ENCODE results near the gene HSD17B7. TPM values are rescaled to one million over a fixed set of nuclear protein-coding genes. Genes with fewer than 3 reads are reported as not detected.

The HSD17B7 gene
- total RNA-seq, 1 experiment from 2014 or later: 55.6 TPM

DNA sequence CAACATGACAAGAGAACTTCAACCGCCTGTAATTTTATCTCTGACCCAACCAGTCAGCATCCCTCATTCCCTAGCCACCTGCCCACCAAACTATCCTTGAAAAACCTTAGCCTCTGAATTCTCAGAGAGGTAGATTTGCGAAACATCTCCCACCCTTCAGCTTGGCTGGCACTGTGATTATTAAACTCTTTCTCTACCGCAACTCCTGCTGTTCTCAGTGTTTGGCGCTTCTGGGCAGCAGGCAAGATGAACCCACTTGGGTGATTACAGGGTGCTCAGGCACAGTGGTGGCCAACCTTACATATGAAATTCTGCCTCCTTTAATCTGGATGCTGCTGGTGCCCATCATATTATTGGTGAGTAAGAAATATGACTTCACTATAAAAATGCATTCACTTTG lies 48.4 kb downstream of the HSD17B7 start:
- DNase-seq (ENCODE audit: low spot score): no peak
- peaks cover 35% of the 10 kb centered on the region for H3K4me1 ChIP-seq (ENCODE audit: insufficient read depth, low read length, poor library complexity, severe bottlenecking)
- BruUV-seq (replicated peaks): no TSS peak
- POLR2A ChIA-PET (ENCODE audit: low non-redundant PET): no interaction called here
- no peak overlapping the region for H3K4me3 ChIP-seq (ENCODE audit: low read depth, low read length, poor library complexity, severe bottlenecking)
- TF ChIP-seq EZH2 (IDR thresholded peaks at IDR 0.05; ENCODE audit: borderline replicate concordance, low read depth, low read length, poor library complexity, severe bottlenecking): no peak
- TF ChIP-seq, protein P1, sequence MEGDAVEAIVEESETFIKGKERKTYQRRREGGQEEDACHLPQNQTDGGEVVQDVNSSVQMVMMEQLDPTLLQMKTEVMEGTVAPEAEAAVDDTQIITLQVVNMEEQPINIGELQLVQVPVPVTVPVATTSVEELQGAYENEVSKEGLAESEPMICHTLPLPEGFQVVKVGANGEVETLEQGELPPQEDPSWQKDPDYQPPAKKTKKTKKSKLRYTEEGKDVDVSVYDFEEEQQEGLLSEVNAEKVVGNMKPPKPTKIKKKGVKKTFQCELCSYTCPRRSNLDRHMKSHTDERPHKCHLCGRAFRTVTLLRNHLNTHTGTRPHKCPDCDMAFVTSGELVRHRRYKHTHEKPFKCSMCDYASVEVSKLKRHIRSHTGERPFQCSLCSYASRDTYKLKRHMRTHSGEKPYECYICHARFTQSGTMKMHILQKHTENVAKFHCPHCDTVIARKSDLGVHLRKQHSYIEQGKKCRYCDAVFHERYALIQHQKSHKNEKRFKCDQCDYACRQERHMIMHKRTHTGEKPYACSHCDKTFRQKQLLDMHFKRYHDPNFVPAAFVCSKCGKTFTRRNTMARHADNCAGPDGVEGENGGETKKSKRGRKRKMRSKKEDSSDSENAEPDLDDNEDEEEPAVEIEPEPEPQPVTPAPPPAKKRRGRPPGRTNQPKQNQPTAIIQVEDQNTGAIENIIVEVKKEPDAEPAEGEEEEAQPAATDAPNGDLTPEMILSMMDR (conservative IDR thresholded peaks at IDR 0.05; ENCODE audit: low read depth, low read length): no peak
- H3K36me3 ChIP-seq (ENCODE audit: insufficient read depth, low read length, poor library complexity, severe bottlenecking): no peaks in the 10 kb centered on the region
- no peaks in the 10 kb centered on the region for H3K27me3 ChIP-seq (replicated peaks; ENCODE audit: insufficient read depth, low read depth, low read length, poor library complexity)
- intact Hi-C loops (cut with micrococcal nuclease; ENCODE audit: unreplicated experiment): loop anchor here (5.0 to 10.0 kb wide), 2 partner anchors 447 to 784 kb away; no protein-coding TSS in a partner anchor
- H3K27ac ChIP-seq (ENCODE audit: low read depth, low read length, poor library complexity, severe bottlenecking): peak overlapping the region; percentile 84
- CTCF ChIA-PET: no interaction called here
- peaks cover 14% of the 10 kb centered on the region for H3K9me3 ChIP-seq (ENCODE audit: low read depth, low read length, poor library complexity, severe bottlenecking)

DNA sequence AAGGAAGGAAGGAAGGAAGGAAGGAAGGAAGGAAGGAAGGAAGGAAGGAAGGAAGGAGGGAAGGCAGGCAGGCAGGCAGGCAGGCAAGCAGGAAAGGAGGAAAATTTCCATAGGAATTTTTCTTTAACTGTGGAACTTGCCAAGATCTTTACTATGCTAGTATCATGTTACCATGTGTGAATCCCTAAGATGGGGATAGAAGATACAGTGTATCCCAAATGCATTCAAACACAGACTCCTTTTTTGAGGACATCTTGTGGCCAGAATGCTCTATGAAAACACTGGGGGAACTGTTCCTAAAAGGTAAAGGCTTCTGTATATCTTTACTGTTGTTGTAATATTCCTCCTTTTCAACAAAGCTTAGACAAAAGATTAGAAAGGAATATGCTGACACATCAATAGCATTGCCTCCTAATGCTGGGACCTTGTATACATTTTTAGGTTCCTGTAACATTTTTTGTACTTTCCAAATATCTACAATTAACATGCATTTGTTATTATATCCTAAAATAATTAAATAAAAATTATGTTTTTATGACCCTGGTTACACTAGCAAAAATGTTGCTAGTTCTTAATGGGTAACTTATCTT lies 49.8 kb downstream of the HSD17B7 start:
- BruUV-seq (replicated peaks): no TSS peak
- intact Hi-C loops (cut with micrococcal nuclease; ENCODE audit: unreplicated experiment): loop anchor here (10.0 kb wide), 1 partner anchor 744 kb away; no protein-coding TSS in a partner anchor
- CTCF ChIA-PET: interaction anchor here (0.7 kb wide), 1 partner anchor 14 kb away, joined by 3 read pairs; no protein-coding TSS in a partner anchor
- no peak for TF ChIP-seq EZH2 (IDR thresholded peaks at IDR 0.05; ENCODE audit: borderline replicate concordance, low read depth, low read length, poor library complexity, severe bottlenecking)
- TF ChIP-seq, protein P1 (conservative IDR thresholded peaks at IDR 0.05; ENCODE audit: low read depth, low read length): peak; percentile 43
- Histone ChIP-seq H3K4me1 (ENCODE audit: insufficient read depth, low read length, poor library complexity, severe bottlenecking) (peaks cover 50% of the 10 kb centered on the region), H3K36me3 (ENCODE audit: insufficient read depth, low read length, poor library complexity, severe bottlenecking) (no peaks in the 10 kb centered on the region), H3K4me3 (ENCODE audit: low read depth, low read length, poor library complexity, severe bottlenecking) (no peak overlapping the region), H3K27me3 (replicated peaks; ENCODE audit: insufficient read depth, low read depth, low read length, poor library complexity) (no peaks in the 10 kb centered on the region), H3K9me3 (ENCODE audit: low read depth, low read length, poor library complexity, severe bottlenecking) (peaks cover 14% of the 10 kb centered on the region), H3K27ac (ENCODE audit: low read depth, low read length, poor library complexity, severe bottlenecking) (peak overlapping the region; percentile 83)
- DNase-seq (ENCODE audit: low spot score): peak; percentile 81
- POLR2A ChIA-PET (ENCODE audit: low non-redundant PET): no interaction called here

DNA sequence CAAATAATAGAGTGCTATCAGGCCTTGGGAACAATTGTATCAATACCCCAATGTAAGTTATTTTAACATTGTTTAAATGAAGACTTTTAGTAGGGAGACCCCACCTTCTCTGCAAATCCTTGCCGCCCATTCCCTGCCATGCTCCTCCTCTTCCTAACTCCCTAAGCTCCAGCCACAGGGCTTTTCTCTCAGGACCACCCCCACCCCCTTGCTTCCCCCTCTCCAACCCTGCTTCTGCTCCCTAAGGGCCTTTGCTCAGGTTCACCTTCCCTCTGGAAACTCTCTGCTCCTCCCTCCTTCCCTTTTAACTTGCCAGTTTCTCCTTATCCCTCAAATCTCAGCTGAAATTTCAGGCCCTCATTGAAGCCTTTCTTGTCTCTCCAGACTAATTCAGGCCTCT lies 53.7 kb downstream of the HSD17B7 start:
- intact Hi-C loops (cut with micrococcal nuclease; ENCODE audit: unreplicated experiment): loop anchor here (10.0 kb wide), 1 partner anchor 741 kb away; no protein-coding TSS in a partner anchor
- Histone ChIP-seq H3K27ac (ENCODE audit: low read depth, low read length, poor library complexity, severe bottlenecking) (peak overlapping the region; percentile 71), H3K9me3 (ENCODE audit: low read depth, low read length, poor library complexity, severe bottlenecking) (peaks cover 3% of the 10 kb centered on the region), H3K4me3 (ENCODE audit: low read depth, low read length, poor library complexity, severe bottlenecking) (no peak overlapping the region), H3K36me3 (ENCODE audit: insufficient read depth, low read length, poor library complexity, severe bottlenecking) (no peaks in the 10 kb centered on the region), H3K4me1 (ENCODE audit: insufficient read depth, low read length, poor library complexity, severe bottlenecking) (peaks cover 78% of the 10 kb centered on the region), H3K27me3 (replicated peaks; ENCODE audit: insufficient read depth, low read depth, low read length, poor library complexity) (no peaks in the 10 kb centered on the region)
- POLR2A ChIA-PET (ENCODE audit: low non-redundant PET): no interaction called here
- CTCF ChIA-PET: no interaction called here
- TF ChIP-seq, protein P1 (conservative IDR thresholded peaks at IDR 0.05; ENCODE audit: low read depth, low read length): no peak
- no peak for TF ChIP-seq EZH2 (IDR thresholded peaks at IDR 0.05; ENCODE audit: borderline replicate concordance, low read depth, low read length, poor library complexity, severe bottlenecking)
- DNase-seq (ENCODE audit: low spot score): no peak
- BruUV-seq (replicated peaks): no TSS peak
